HCT116 (cell line): ENCODE measurements around the gene TEDC1. TPM values are rescaled to one million over a fixed set of nuclear protein-coding genes. Genes with fewer than 3 reads are reported as not detected.

Experiments used
- ATAC-seq: fragments of 200-7000 bp; cut with Tn5 transposase; 2 replicates; pipeline ENCODE4 v1.9.1; 2020; ENCODE audit warnings: mild to moderate bottlenecking, moderate library complexity
- BruUV-seq: library from RNA; stranded (reverse); fragments of 400-500 nt; replicated peaks from 2 replicates; lab custom pipeline; 2021; lab: Mats Ljungman, UMichigan
- CTCF ChIA-PET: fragments of 300-600 bp; sonication (Branson Sonifier 250); formaldehyde crosslinking; loops from one replicate; lab custom pipeline; 2021; ENCODE audit warnings: antibody characterized with exemption; lab: Charles Lee
- POLR2A ChIA-PET: fragments of 300-600, 350-600 bp; sonication (Branson Sonifier 250); formaldehyde crosslinking; loops from one replicate; lab custom pipeline; 2021; ENCODE audit warnings: antibody characterized with exemption; lab: Charles Lee
- RAD21 ChIA-PET, 2 experiments: fragments of 300-600 bp; sonication (Branson Sonifier 250); formaldehyde crosslinking; loops; one replicate each; lab custom pipeline; 2023; ENCODE audit warnings: low total read pairs in 2 of 2; ENCODE audit not compliant: uncharacterized antibody in 2 of 2, unreplicated experiment in 2 of 2, low non-redundant PET in 1 of 2; lab: Charles Lee
- DNase-seq: peaks from one replicate; pipeline ENCODE4 v3.0.0-alpha.2; 2010; ENCODE audit warnings: low read depth, low spot score
- H2AFZ ChIP-seq: fragments of 200-600 bp; shearing (Covaris generic), sonication (generic); 2 replicates; pipeline ENCODE4 v1.6.1; 2017; ENCODE audit warnings: low read depth, mixed run types, mixed read lengths, antibody characterized with exemption, low read length; ENCODE audit not compliant: poor library complexity, severe bottlenecking
- H3K27ac ChIP-seq: 2 replicates; pipeline ENCODE4 v1.5.1; 2012; ENCODE audit warnings: low read depth, low read length
- H3K27me3 ChIP-seq: fragments of 200-600 bp; sonication (generic); 2 replicates; pipeline ENCODE4 v1.6.1; 2016; ENCODE audit warnings: mixed run types, low read length, mixed read lengths; ENCODE audit not compliant: insufficient read depth
- H3K36me3 ChIP-seq, 2 experiments: fragments of 200-500 bp in 1 of 2; fragments of 200-600 bp in 1 of 2; sonication (Bioruptor generic) in 1 of 2; sonication (generic) in 1 of 2; 2 replicates each; pipeline versions ENCODE4 v1.5.1 to v1.6.1; 2014 to 2016; ENCODE audit warnings: low read length in 2 of 2, inconsistent platforms in 1 of 2, mixed read lengths in 1 of 2, mixed run types in 1 of 2; ENCODE audit not compliant: insufficient read depth in 2 of 2, control insufficient read depth in 1 of 2
- H3K4me1 ChIP-seq, 2 experiments: fragments of 200-600 bp in 1 of 2; sonication (generic) in 1 of 2; 2 replicates each; pipeline versions ENCODE4 v1.5.1 to v1.6.1; 2012 to 2017; ENCODE audit warnings: low read length in 2 of 2, inconsistent platforms in 1 of 2, mild to moderate bottlenecking in 1 of 2, mixed read lengths in 1 of 2, mixed run types in 1 of 2, moderate library complexity in 1 of 2; ENCODE audit not compliant: insufficient read depth in 2 of 2, control insufficient read depth in 1 of 2
- H3K4me2 ChIP-seq: fragments of 200-600 bp; sonication (generic); 2 replicates; pipeline ENCODE4 v1.6.1; 2017; ENCODE audit warnings: mixed run types, low read length, mixed read lengths
- H3K4me3 ChIP-seq, 2 experiments: fragments of 200-600 bp in 1 of 2; sonication (generic) in 1 of 2; replicated peaks in 1 of 2; 2 replicates each; pipeline ENCODE4 v1.5.1; 2011 to 2016; ENCODE audit warnings: low read length in 2 of 2, control low read depth in 1 of 2, low read depth in 1 of 2, mild to moderate bottlenecking in 1 of 2, mixed read lengths in 1 of 2, mixed run types in 1 of 2
- H3K79me2 ChIP-seq: fragments of 200-600 bp; sonication (generic); 2 replicates; pipeline ENCODE4 v1.6.1; 2017; ENCODE audit warnings: mild to moderate bottlenecking, mixed run types, low read length, moderate library complexity, mixed read lengths; ENCODE audit not compliant: insufficient read depth
- H3K9ac ChIP-seq: fragments of 200-600 bp; sonication (generic); 2 replicates; pipeline ENCODE4 v1.6.1; 2016; ENCODE audit warnings: low read length, mixed read lengths
- H3K9me2 ChIP-seq: fragments of 200-600 bp; sonication (generic), shearing (Covaris generic); 2 replicates; pipeline ENCODE4 v1.6.1; 2017; ENCODE audit warnings: mixed run types, mild to moderate bottlenecking, moderate library complexity; ENCODE audit not compliant: insufficient read depth
- H3K9me3 ChIP-seq, 2 experiments: fragments of 200-500 bp in 1 of 2; fragments of 200-600 bp in 1 of 2; sonication (Bioruptor generic) in 1 of 2; sonication (generic) in 1 of 2; 2 replicates each; pipeline ENCODE4 v1.6.1; 2014 to 2017; ENCODE audit warnings: low read length in 2 of 2, mixed read lengths in 2 of 2, inconsistent platforms in 1 of 2, low read depth in 1 of 2, mild to moderate bottlenecking in 1 of 2, mixed run types in 1 of 2, moderate library complexity in 1 of 2; ENCODE audit not compliant: control insufficient read depth in 1 of 2, insufficient read depth in 1 of 2
- H4K20me1 ChIP-seq: fragments of 200-600 bp; sonication (generic), shearing (Covaris generic); 2 replicates; pipeline ENCODE4 v1.6.1; 2017; ENCODE audit warnings: mixed run types, mild to moderate bottlenecking, moderate library complexity; ENCODE audit not compliant: insufficient read depth
- EGR1 ChIP-seq: IDR thresholded peaks from 2 replicates; pipeline ENCODE4 v1.6.1; 2012; ENCODE audit warnings: low read depth
- JUND ChIP-seq: IDR thresholded peaks from 2 replicates; pipeline ENCODE4 v1.6.1; 2012
- RAD21 ChIP-seq: IDR thresholded peaks from 2 replicates; pipeline ENCODE4 v1.6.1; 2012; ENCODE audit warnings: low read depth, mild to moderate bottlenecking
- intact Hi-C: fragments of 100-400 bp; cut with micrococcal nuclease; formaldehyde crosslinking; loops from 2 replicates; pipeline ENCODE4 v1.10.0; 2022
- total RNA-seq: library from RNA; stranded (reverse); gene quantifications from one replicate; pipeline ENCODE4 v1.2.1, GENCODE V29; 2021; ENCODE audit not compliant: unreplicated experiment

TEDC1 gene
- total RNA-seq, 1 experiment from 2014 or later = 40.4 TPM

- Histone ChIP-seq H3K4me1 (no peaks in the 10 kb centered on the region), H3K9me3 (no peaks in the 10 kb centered on the region), H3K9ac (no peak overlapping the region), H3K27ac (no peak overlapping the region), H2AFZ (no peak overlapping the region), H3K4me3 (no peak overlapping the region), H3K4me2 (no peak overlapping the region), H4K20me1 (no peaks in the 10 kb centered on the region), H3K36me3 (peaks cover 4 to 11% of the 10 kb centered on the region in 2 experiments; a peak in 2 of 4 replicates), H3K27me3 (no peaks in the 10 kb centered on the region), H3K79me2 (peaks cover 28% of the 10 kb centered on the region; the same call in 1 of the 2 replicates), H3K9me2 (no peaks in the 10 kb centered on the region)
- ChIA-PET POLR2A (no interaction called here), RAD21 (no interaction called here), CTCF (no interaction called here)
- no TSS peak for BruUV-seq
- DNase-seq = no peak
- intact Hi-C loops = no loop called here
- no peak for ATAC-seq
- TF ChIP-seq RAD21 (no peak), EGR1 (no peak)
Measured at GRCh38 chr14:105444859-105445258, 46.2 kb upstream of the TEDC1 start.

GRCh38 chr14:105445290-105445689 is 45.8 kb upstream of the TEDC1 start:
- Histone ChIP-seq H3K4me3 (no peak overlapping the region), H3K36me3 (peaks cover 4 to 13% of the 10 kb centered on the region in 2 experiments; a peak in 2 of 4 replicates), H3K27ac (no peak overlapping the region), H3K27me3 (no peaks in the 10 kb centered on the region), H3K4me2 (no peak overlapping the region), H3K9me2 (no peaks in the 10 kb centered on the region), H2AFZ (no peak overlapping the region), H4K20me1 (no peaks in the 10 kb centered on the region), H3K9ac (no peak overlapping the region), H3K9me3 (no peaks in the 10 kb centered on the region), H3K4me1 (no peaks in the 10 kb centered on the region), H3K79me2 (peaks cover 23% of the 10 kb centered on the region; the same call in 1 of the 2 replicates)
- ATAC-seq (no peak), DNase-seq (no peak)
- no peak for TF ChIP-seq JUND
- RAD21 ChIA-PET = no interaction called here
- POLR2A ChIA-PET = no interaction called here
- intact Hi-C loops = no loop called here
- CTCF ChIA-PET = no interaction called here
- BruUV-seq = no TSS peak
